Hepatocyte (in vitro differentiated cells): Measurements from ENCODE around the gene TBRG1.

Source experiments
- EZH2 ChIP-seq: fragments of 200-600 bp; sonication (generic); IDR thresholded peaks from 2 replicates; pipeline ENCODE4 v1.6.1; 2016; ENCODE audit warnings: antibody characterized with exemption, mild to moderate bottlenecking, borderline replicate concordance
- TF ChIP-seq, protein P1 (sequence below): fragments of 200-600 bp; sonication (generic); IDR thresholded peaks from 2 replicates; pipeline ENCODE4 v1.5.1; 2016; ENCODE audit warnings: antibody characterized with exemption, mild to moderate bottlenecking; ENCODE audit not compliant: poor library complexity

DNA sequence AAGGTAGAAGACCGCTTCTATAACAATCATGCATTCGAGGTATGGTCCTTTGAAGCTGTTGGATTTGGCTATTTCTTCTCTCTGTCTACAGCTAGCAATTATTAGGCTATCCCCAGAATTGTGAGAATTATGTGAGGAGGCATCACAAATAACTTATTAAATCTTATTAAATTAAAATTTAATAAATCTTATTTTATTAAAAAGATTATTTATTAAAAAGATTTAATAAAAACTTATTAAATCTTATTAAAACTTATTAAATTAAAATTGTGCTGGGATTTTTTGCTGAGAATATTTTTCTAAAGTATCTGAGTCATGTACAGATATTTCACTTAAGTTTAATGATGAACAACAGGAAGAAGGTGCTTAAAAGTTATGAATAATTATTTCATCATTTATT is 58.8 kb downstream of the TBRG1 start:
- TF ChIP-seq, protein P1, sequence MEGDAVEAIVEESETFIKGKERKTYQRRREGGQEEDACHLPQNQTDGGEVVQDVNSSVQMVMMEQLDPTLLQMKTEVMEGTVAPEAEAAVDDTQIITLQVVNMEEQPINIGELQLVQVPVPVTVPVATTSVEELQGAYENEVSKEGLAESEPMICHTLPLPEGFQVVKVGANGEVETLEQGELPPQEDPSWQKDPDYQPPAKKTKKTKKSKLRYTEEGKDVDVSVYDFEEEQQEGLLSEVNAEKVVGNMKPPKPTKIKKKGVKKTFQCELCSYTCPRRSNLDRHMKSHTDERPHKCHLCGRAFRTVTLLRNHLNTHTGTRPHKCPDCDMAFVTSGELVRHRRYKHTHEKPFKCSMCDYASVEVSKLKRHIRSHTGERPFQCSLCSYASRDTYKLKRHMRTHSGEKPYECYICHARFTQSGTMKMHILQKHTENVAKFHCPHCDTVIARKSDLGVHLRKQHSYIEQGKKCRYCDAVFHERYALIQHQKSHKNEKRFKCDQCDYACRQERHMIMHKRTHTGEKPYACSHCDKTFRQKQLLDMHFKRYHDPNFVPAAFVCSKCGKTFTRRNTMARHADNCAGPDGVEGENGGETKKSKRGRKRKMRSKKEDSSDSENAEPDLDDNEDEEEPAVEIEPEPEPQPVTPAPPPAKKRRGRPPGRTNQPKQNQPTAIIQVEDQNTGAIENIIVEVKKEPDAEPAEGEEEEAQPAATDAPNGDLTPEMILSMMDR: no peak
- TF ChIP-seq EZH2: no peak
